ENCODE results near the gene GPR39. TPM values are rescaled to one million over a fixed set of nuclear protein-coding genes. Genes with fewer than 3 reads are reported as not detected.

GPR39 gene
- polyA plus RNA-seq, 2 of the 4 experiments (the other 2 are of a cell fraction): 11.3 to 11.8 TPM

GRCh38 chr2:132604561-132604960 is 188.0 kb downstream of the GPR39 start:
- TF ChIP-seq ZNF302 (CRISPR knock-in tag; IDR thresholded peaks at IDR 0.05) (no peak), POLR2A (IDR thresholded peaks at IDR 0.05; ENCODE audit: low read length) (no peak), CBX8 (IDR thresholded peaks at IDR 0.05) (no peak)
- no peaks in the 10 kb centered on the region for H3K9me3 ChIP-seq
- WGBS (ENCODE audit: missing lambda C conversion rate): 88% methylated on average over 1 of the region's 1 CpG
- no peak overlapping the region for H3K4me3 ChIP-seq
- ATAC-seq (no peak), FAIRE-seq (no peak), DNase-seq (ENCODE audit: low read depth in 1 of 2, low spot score in 1 of 2) (no peak)
- no peak overlapping the region for H3K4me2 ChIP-seq
- ChIA-PET POLR2A (no interaction called here), CTCF (no interaction called here)
- no peaks in the 10 kb centered on the region for H3K4me1 ChIP-seq
- H3K27ac ChIP-seq: no peak overlapping the region

DNA sequence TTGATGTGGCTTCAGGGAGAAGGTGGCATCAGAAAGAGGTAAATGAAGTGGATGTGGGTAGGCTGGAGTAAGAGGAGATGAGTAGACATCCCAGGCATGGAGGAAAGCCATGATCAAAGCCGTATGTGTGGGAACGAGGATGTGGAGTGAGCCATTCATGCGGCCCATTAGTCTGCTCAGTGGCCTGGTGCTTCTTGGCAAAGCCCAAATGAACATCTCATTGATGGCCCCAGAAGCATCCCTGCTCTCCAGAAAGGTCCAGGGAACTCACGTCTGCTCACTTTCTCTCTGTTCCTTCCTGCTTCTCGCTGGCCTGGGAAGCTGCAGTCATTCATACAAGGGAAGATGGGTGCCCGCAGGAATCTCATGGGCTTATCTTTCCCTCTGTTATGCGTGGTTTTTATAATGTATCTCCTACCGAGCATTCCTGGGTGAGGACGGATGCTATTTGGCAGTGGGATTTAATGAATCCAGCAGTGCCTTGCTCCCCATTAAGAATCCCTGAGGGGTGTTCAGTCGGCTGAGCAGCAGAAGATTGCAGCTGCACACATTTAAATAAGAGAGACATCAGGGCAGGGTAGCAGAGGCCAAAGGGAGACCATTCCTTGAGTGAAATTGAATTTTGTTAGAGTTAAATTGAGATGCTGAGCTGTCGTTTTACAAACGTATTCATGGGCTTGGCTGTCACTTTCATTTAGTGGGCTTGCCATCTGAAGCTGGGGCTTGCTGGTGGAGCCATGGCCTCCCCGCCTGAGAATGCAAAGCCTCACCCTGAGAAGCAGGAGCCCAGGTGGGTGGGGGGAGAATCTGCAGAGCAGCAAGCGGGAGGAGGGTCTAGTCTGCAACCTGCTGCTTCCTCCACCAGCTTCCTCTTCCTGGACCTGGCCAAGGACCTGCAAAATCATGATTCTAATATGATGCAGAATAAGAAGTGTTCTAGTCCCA is 188.9 kb downstream of the GPR39 start:
- CTCF ChIA-PET: no interaction called here
- DNase-seq (ENCODE audit: low read depth in 1 of 2, low spot score in 1 of 2): no peak
- no peaks in the 10 kb centered on the region for H3K9me3 ChIP-seq

DNA sequence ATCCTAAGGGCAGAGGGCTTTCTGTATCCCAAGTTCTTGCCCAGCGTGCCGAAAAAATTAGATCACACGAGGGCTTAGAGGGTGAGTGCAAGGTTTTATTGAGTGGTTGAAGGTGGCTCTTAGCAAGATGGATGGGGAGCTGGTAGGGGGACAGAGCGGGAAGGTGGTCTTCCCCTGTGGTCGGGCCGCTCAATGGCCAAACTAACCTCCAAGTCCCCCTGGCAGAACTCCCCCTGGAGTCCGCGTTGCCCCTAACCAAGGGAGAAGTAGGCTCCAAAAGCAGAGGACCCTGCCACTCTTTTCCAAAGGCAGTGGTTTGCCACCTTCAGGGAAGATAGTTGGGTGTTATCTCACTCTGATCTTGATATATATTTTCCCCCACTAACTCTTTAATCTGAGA is 190.0 kb downstream of the GPR39 start:
- 93% methylated on average over 8 of the region's 8 CpGs for WGBS (ENCODE audit: missing lambda C conversion rate)
- ChIA-PET POLR2A (no interaction called here), CTCF (no interaction called here)
- DNase-seq (ENCODE audit: low read depth in 1 of 2, low spot score in 1 of 2): no peak
- no peak overlapping the region for H3K4me2 ChIP-seq
- no peak for ATAC-seq
- FAIRE-seq: no peak
- H3K4me3 ChIP-seq: no peak overlapping the region
- H3K4me1 ChIP-seq: no peaks in the 10 kb centered on the region
- no peak overlapping the region for H3K27ac ChIP-seq
- TF ChIP-seq PHF8 (IDR thresholded peaks at IDR 0.05; ENCODE audit: borderline replicate concordance, low read depth) (no peak), KDM1A (IDR thresholded peaks at IDR 0.05; ENCODE audit: low read depth) (no peak), MAFK (IDR thresholded peaks at IDR 0.05; ENCODE audit: partially characterized antibody) (no peak), RCOR1 (IDR thresholded peaks at IDR 0.05; ENCODE audit: low read depth, low read length) (no peak), CEBPB (IDR thresholded peaks at IDR 0.05) (no peak), EP300 (IDR thresholded peaks at IDR 0.05) (no peak), CBX2 (IDR thresholded peaks at IDR 0.05; ENCODE audit: borderline replicate concordance, low read depth) (no peak), FOSB (CRISPR knock-in tag; IDR thresholded peaks at IDR 0.05) (no peak), ZFP36 (IDR thresholded peaks at IDR 0.05; ENCODE audit: borderline replicate concordance, partially characterized antibody) (no peak), MAX (IDR thresholded peaks at IDR 0.05) (no peak), ELK1 (IDR thresholded peaks at IDR 0.05; ENCODE audit: low read depth, low read length) (no peak)
- no peaks in the 10 kb centered on the region for H3K9me3 ChIP-seq

More for the DNA sequence above, 188.9 kb downstream of the GPR39 start:
- WGBS (ENCODE audit: missing lambda C conversion rate): 91% methylated on average over 14 of the region's 14 CpGs
- POLR2A ChIA-PET: no interaction called here
- no peak for FAIRE-seq
- no peaks in the 10 kb centered on the region for H3K4me1 ChIP-seq
- H3K4me3 ChIP-seq: no peak overlapping the region
- no peak overlapping the region for H3K27ac ChIP-seq
- ATAC-seq: no peak
- H3K4me2 ChIP-seq: no peak overlapping the region
- TF ChIP-seq JUNB (IDR thresholded peaks at IDR 0.05) (no peak), GATA3 (IDR thresholded peaks at IDR 0.05; ENCODE audit: borderline replicate concordance) (no peak), CBX2 (IDR thresholded peaks at IDR 0.05; ENCODE audit: borderline replicate concordance, low read depth) (no peak), MAZ (IDR thresholded peaks at IDR 0.05; ENCODE audit: borderline replicate concordance, low read depth, low read length) (no peak), SMC3 (IDR thresholded peaks at IDR 0.05) (no peak), NPAS2 (CRISPR knock-in tag; IDR thresholded peaks at IDR 0.05; ENCODE audit: borderline replicate concordance) (no peak), CBX8 (IDR thresholded peaks at IDR 0.05) (no peak), RARB (CRISPR knock-in tag; IDR thresholded peaks at IDR 0.05) (no peak), FOXS1 (CRISPR knock-in tag; IDR thresholded peaks at IDR 0.05) (no peak), KDM5A (IDR thresholded peaks at IDR 0.05) (no peak), BHLHE40 (IDR thresholded peaks at IDR 0.05; ENCODE audit: low read depth, low read length) (no peak)
- TF ChIP-seq, protein P1, sequence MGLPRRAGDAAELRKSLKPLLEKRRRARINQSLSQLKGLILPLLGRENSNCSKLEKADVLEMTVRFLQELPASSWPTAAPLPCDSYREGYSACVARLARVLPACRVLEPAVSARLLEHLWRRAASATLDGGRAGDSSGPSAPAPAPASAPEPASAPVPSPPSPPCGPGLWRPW (IDR thresholded peaks at IDR 0.05): no peak

Measured in A549 (cell line).